Uterus (tissue), 4 donors: ENCODE measurements around the gene GLCCI1. TPM values are rescaled to one million over a fixed set of nuclear protein-coding genes. Genes with fewer than 3 reads are reported as not detected.

Source experiments
- DNase-seq, 2 donors: peaks; one replicate each; pipeline ENCODE4 v3.0.0-alpha.2; 2019 to 2020
- H3K27ac ChIP-seq, 2 donors: fragments of 200-600 bp; sonication (generic); 1 replicate in 1 of 2; 2 replicates in 1 of 2; pipeline ENCODE4 v1.5.1; 2016 to 2018
- H3K27me3 ChIP-seq, 2 donors: fragments of 200-600 bp; sonication (generic); one replicate each; pipeline ENCODE4 v1.5.1; 2018 to 2019; ENCODE audit warnings: control low read depth in 1 of 2
- H3K36me3 ChIP-seq, 2 donors: fragments of 200-600 bp; sonication (generic); one replicate each; pipeline ENCODE4 v1.5.1; 2019; ENCODE audit warnings: control low read depth in 1 of 2
- H3K4me1 ChIP-seq, 2 donors: fragments of 200-600 bp; sonication (generic); one replicate each; pipeline ENCODE4 v1.5.1; 2018 to 2019; ENCODE audit warnings: control low read depth in 1 of 2
- H3K4me3 ChIP-seq, 2 donors: fragments of 200-600 bp; sonication (generic); 1 replicate in 1 of 2; 2 replicates in 1 of 2; pipeline ENCODE4 v1.5.1; 2018 to 2019; ENCODE audit warnings: mild to moderate bottlenecking in 1 of 2
- H3K9me3 ChIP-seq, 2 donors: fragments of 200-600 bp; sonication (generic); one replicate each; pipeline ENCODE4 v1.5.1; 2019; ENCODE audit warnings: control low read depth in 1 of 2
- CTCF ChIP-seq, 4 experiments: fragments of 200-600 bp in 2 of 4; fragments of 450-650 bp in 2 of 4; sonication (generic) in 2 of 4; IDR thresholded peaks; one replicate each; pipeline ENCODE4 v1.5.1; 2016 to 2019; ENCODE audit warnings: antibody characterized with exemption in 4 of 4, mild to moderate bottlenecking in 2 of 4, moderate library complexity in 1 of 4
- POLR2A ChIP-seq, 2 donors: fragments of 450-650 bp; IDR thresholded peaks; one replicate each; pipeline ENCODE4 v1.6.1; 2016; ENCODE audit warnings: antibody characterized with exemption in 2 of 2, mild to moderate bottlenecking in 1 of 2, moderate library complexity in 1 of 2
- intact Hi-C: fragments of 100-400 bp; cut with DNase I; formaldehyde crosslinking; loops from one replicate; pipeline ENCODE4 v1.15.1; 2023; ENCODE audit warnings: low total_unique reads
- total RNA-seq, 4 donors: library from RNA; depleted of rRNA in 3 of 4; stranded (reverse); fragments of >200 nt in 3 of 4; gene quantifications; one replicate each; pipeline versions ENCODE4 v1.1.0 to v1.2.4, GENCODE V29; 2014 to 2023
- donor health status: DM: yes; HTN: yes; CAD: no.

Gene GLCCI1
- total RNA-seq, 4 donors from 2014 or later, result 2.9 to 21.6 (median 9.0) TPM

- no peak for TF ChIP-seq POLR2A (IDR thresholded peaks at IDR 0.05)
- TF ChIP-seq CTCF (IDR thresholded peaks at IDR 0.05), result no peak
- no peak for DNase-seq
- no peaks in the 10 kb centered on the region for H3K4me1 ChIP-seq
- no peak overlapping the region for H3K27ac ChIP-seq
- H3K4me3 ChIP-seq, result no peak overlapping the region
- no peaks in the 10 kb centered on the region for H3K36me3 ChIP-seq
- no peaks in the 10 kb centered on the region for H3K27me3 ChIP-seq
- intact Hi-C loops, result no loop called here
- no peaks in the 10 kb centered on the region for H3K9me3 ChIP-seq
These were observed 54.0 kb downstream of the GLCCI1 start for GRCh38 chr7:8022628-8023027.

DNA sequence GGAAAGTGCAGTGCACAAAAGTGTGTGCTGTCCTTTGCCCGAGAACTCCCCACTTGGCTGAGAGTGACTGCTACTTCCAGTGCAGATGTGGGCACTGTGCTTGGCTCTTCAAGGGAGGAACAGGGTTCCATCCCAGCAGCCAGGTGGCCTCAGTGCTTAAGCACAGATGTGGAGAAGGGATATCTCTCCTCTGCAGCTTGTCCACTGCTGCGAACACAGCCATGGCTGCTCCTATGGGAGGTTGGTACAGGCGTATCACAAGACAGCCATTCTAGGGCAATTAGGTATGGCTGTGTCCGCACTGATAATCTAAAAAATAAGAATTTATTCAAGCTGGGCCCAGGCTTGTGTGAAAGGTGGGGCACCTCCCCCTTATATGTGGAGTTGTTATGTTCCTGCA, 66.6 kb downstream of the GLCCI1 start:
- no peak for TF ChIP-seq POLR2A (IDR thresholded peaks at IDR 0.05)
- TF ChIP-seq CTCF (IDR thresholded peaks at IDR 0.05), result no peak
- peaks cover 0 to 3% of the 10 kb centered on the region in 2 donors for H3K9me3 ChIP-seq
- DNase-seq, result no peak
- no peaks in the 10 kb centered on the region for H3K27me3 ChIP-seq
- intact Hi-C loops, result no loop called here
- no peak overlapping the region for H3K27ac ChIP-seq
- no peaks in the 10 kb centered on the region for H3K36me3 ChIP-seq
- H3K4me1 ChIP-seq, result no peaks in the 10 kb centered on the region
- no peak overlapping the region for H3K4me3 ChIP-seq

GRCh38 chr7:8035647-8036518, 67.3 kb downstream of the GLCCI1 start:
- Histone ChIP-seq H3K27me3 (no peaks in the 10 kb centered on the region), H3K27ac (no peak overlapping the region), H3K36me3 (no peaks in the 10 kb centered on the region), H3K9me3 (peaks cover 0 to 3% of the 10 kb centered on the region in 2 donors), H3K4me1 (no peaks in the 10 kb centered on the region), H3K4me3 (no peak overlapping the region)
- TF ChIP-seq CTCF (IDR thresholded peaks at IDR 0.05), result no peak
- TF ChIP-seq POLR2A (IDR thresholded peaks at IDR 0.05), result no peak
- no peak for DNase-seq
- intact Hi-C loops, result no loop called here

- DNase-seq, result no peak
- Histone ChIP-seq H3K4me3 (no peak overlapping the region), H3K9me3 (peaks cover 0 to 3% of the 10 kb centered on the region in 2 donors), H3K27ac (no peak overlapping the region), H3K36me3 (no peaks in the 10 kb centered on the region), H3K27me3 (no peaks in the 10 kb centered on the region), H3K4me1 (no peaks in the 10 kb centered on the region)
- no peak for TF ChIP-seq POLR2A (IDR thresholded peaks at IDR 0.05)
- no peak for TF ChIP-seq CTCF (IDR thresholded peaks at IDR 0.05)
- intact Hi-C loops, result no loop called here
These were observed 68.6 kb downstream of the GLCCI1 start for GRCh38 chr7:8037151-8037550.

- DNase-seq, result no peak
- no peaks in the 10 kb centered on the region for H3K36me3 ChIP-seq
- no peak overlapping the region for H3K27ac ChIP-seq
- H3K9me3 ChIP-seq, result peaks cover 0 to 2% of the 10 kb centered on the region in 2 donors
- H3K27me3 ChIP-seq, result no peaks in the 10 kb centered on the region
- intact Hi-C loops, result no loop called here
- no peak overlapping the region for H3K4me3 ChIP-seq
- H3K4me1 ChIP-seq, result no peaks in the 10 kb centered on the region
- TF ChIP-seq POLR2A (IDR thresholded peaks at IDR 0.05) (no peak), CTCF (IDR thresholded peaks at IDR 0.05) (no peak)
These were observed 72.3 kb downstream of the GLCCI1 start for GRCh38 chr7:8040768-8041369.
